Nephron (organoid): ENCODE results near the gene SMPDL3A.

Experiments used
- H3K27ac Mint-ChIP-seq, 3 experiments: 2 replicates each; pipeline ENCODE4 v1.8.0; 2020; ENCODE audit warnings: mixed read lengths in 3 of 3, mild to moderate bottlenecking in 2 of 3, moderate library complexity in 1 of 3
- H3K27me3 Mint-ChIP-seq: 2 replicates; pipeline ENCODE4 v1.8.0; 2021; ENCODE audit warnings: low read depth, mild to moderate bottlenecking, moderate library complexity, mixed read lengths
- H3K36me3 Mint-ChIP-seq: 2 replicates; pipeline ENCODE4 v1.8.0; 2020; ENCODE audit warnings: low read depth, mixed read lengths
- H3K4me1 Mint-ChIP-seq: 2 replicates; pipeline ENCODE4 v1.8.0; 2020; ENCODE audit warnings: mixed read lengths
- H3K4me3 Mint-ChIP-seq, 3 experiments: 2 replicates each; pipeline ENCODE4 v1.8.0; 2020; ENCODE audit warnings: mild to moderate bottlenecking in 3 of 3, mixed read lengths in 3 of 3, moderate library complexity in 2 of 3
- H3K9me3 Mint-ChIP-seq: 2 replicates; pipeline ENCODE4 v1.8.0; 2020; ENCODE audit warnings: mixed read lengths
- CTCF ChIP-seq, 3 experiments: fragments of 200-600 bp; sonication (generic); IDR thresholded peaks; one replicate each; pipeline ENCODE4 v1.5.0; 2021; ENCODE audit warnings: antibody characterized with exemption in 3 of 3; ENCODE audit not compliant: unreplicated experiment in 3 of 3

SMPDL3A gene

GRCh38 chr6:122845916-122846612 lies 57.0 kb downstream of the SMPDL3A start:
- peaks cover 7% of the 10 kb centered on the region for H3K36me3 Mint-ChIP-seq
- no peak overlapping the region for H3K4me3 Mint-ChIP-seq
- H3K4me1 Mint-ChIP-seq: no peaks in the 10 kb centered on the region
- no peak for TF ChIP-seq CTCF (IDR thresholded peaks at IDR 0.05; ENCODE audit: unreplicated experiment in 3 of 3)
- H3K27me3 Mint-ChIP-seq: peaks cover 6% of the 10 kb centered on the region
- H3K27ac Mint-ChIP-seq: no peak overlapping the region
- peaks cover 8% of the 10 kb centered on the region for H3K9me3 Mint-ChIP-seq

GRCh38 chr6:122853259-122853995 lies 64.4 kb downstream of the SMPDL3A start:
- Mint-ChIP-seq H3K9me3 (peaks cover 8% of the 10 kb centered on the region), H3K27ac (no peak overlapping the region), H3K4me1 (no peaks in the 10 kb centered on the region), H3K27me3 (peaks cover 5% of the 10 kb centered on the region), H3K36me3 (peaks cover 7% of the 10 kb centered on the region), H3K4me3 (no peak overlapping the region)
- no peak for TF ChIP-seq CTCF (IDR thresholded peaks at IDR 0.05; ENCODE audit: unreplicated experiment in 3 of 3)
